ENCODE measurements around the gene TXNDC8.

TXNDC8 gene

GRCh38 chr9:110346325-110346724, 8.7 kb upstream of the TXNDC8 start:
- H3K27ac ChIP-seq (ENCODE audit: low read length) = no peak overlapping the region
- H3K4me3 ChIP-seq (ENCODE audit: low read length) = no peak overlapping the region
- no peaks in the 10 kb centered on the region for H3K36me3 ChIP-seq (ENCODE audit: control insufficient read depth, insufficient read depth, low read length)
- no peaks in the 10 kb centered on the region for H3K27me3 ChIP-seq (ENCODE audit: control insufficient read depth, insufficient read depth, low read length)
- no peaks in the 10 kb centered on the region for H3K4me1 ChIP-seq (ENCODE audit: control insufficient read depth, insufficient read depth, low read length)
- no CpG with 5 or more reads among the region's 3 CpGs for WGBS (ENCODE audit: insufficient coverage, insufficient read length)
- no peaks in the 10 kb centered on the region for H3K9me3 ChIP-seq (ENCODE audit: control insufficient read depth, insufficient read depth, low read length)
- no peak for DNase-seq (ENCODE audit: low read depth, low spot score)

GRCh38 chr9:110344821-110345220, 7.2 kb upstream of the TXNDC8 start:
- Histone ChIP-seq H3K27ac (ENCODE audit: low read length) (no peak overlapping the region), H3K4me1 (ENCODE audit: control insufficient read depth, insufficient read depth, low read length) (no peaks in the 10 kb centered on the region), H3K9me3 (ENCODE audit: control insufficient read depth, insufficient read depth, low read length) (no peaks in the 10 kb centered on the region), H3K36me3 (ENCODE audit: control insufficient read depth, insufficient read depth, low read length) (no peaks in the 10 kb centered on the region), H3K27me3 (ENCODE audit: control insufficient read depth, insufficient read depth, low read length) (no peaks in the 10 kb centered on the region), H3K4me3 (ENCODE audit: low read length) (no peak overlapping the region)
- no peak for DNase-seq (ENCODE audit: low read depth, low spot score)
- 100% methylated on average over 2 of the region's 6 CpGs for WGBS (ENCODE audit: insufficient coverage, insufficient read length)

- Histone ChIP-seq H3K36me3 (ENCODE audit: control insufficient read depth, insufficient read depth, low read length) (no peaks in the 10 kb centered on the region), H3K4me1 (ENCODE audit: control insufficient read depth, insufficient read depth, low read length) (no peaks in the 10 kb centered on the region), H3K4me3 (ENCODE audit: low read length) (no peak overlapping the region), H3K9me3 (ENCODE audit: control insufficient read depth, insufficient read depth, low read length) (no peaks in the 10 kb centered on the region), H3K27ac (ENCODE audit: low read length) (no peak overlapping the region), H3K27me3 (ENCODE audit: control insufficient read depth, insufficient read depth, low read length) (no peaks in the 10 kb centered on the region)
- WGBS (ENCODE audit: insufficient coverage, insufficient read length) = no CpG with 5 or more reads among the region's 5 CpGs
- DNase-seq (ENCODE audit: low read depth, low spot score) = no peak
These were observed 5.9 kb upstream of the TXNDC8 start for GRCh38 chr9:110343551-110343950.

GRCh38 chr9:110340306-110340705, 2.6 kb upstream of the TXNDC8 start:
- DNase-seq (ENCODE audit: low read depth, low spot score) = peak; percentile 7

GRCh38 chr9:110338143-110338542, 480 bp upstream of the TXNDC8 start:
- DNase-seq (ENCODE audit: low read depth, low spot score) = no peak
- no peak overlapping the region for H3K4me3 ChIP-seq (ENCODE audit: low read length)
- no peaks in the 10 kb centered on the region for H3K4me1 ChIP-seq (ENCODE audit: control insufficient read depth, insufficient read depth, low read length)
- no peaks in the 10 kb centered on the region for H3K27me3 ChIP-seq (ENCODE audit: control insufficient read depth, insufficient read depth, low read length)
- no peaks in the 10 kb centered on the region for H3K9me3 ChIP-seq (ENCODE audit: control insufficient read depth, insufficient read depth, low read length)
- WGBS (ENCODE audit: insufficient coverage, insufficient read length) = no CpG with 5 or more reads among the region's 1 CpG
- H3K36me3 ChIP-seq (ENCODE audit: control insufficient read depth, insufficient read depth, low read length) = no peaks in the 10 kb centered on the region
- no peak overlapping the region for H3K27ac ChIP-seq (ENCODE audit: low read length)

More at GRCh38 chr9:110340306-110340705, 2.6 kb upstream of the TXNDC8 start:
- WGBS (ENCODE audit: insufficient coverage, insufficient read length) = no CpG with 5 or more reads among the region's 2 CpGs
- Histone ChIP-seq H3K4me3 (ENCODE audit: low read length) (no peak overlapping the region), H3K4me1 (ENCODE audit: control insufficient read depth, insufficient read depth, low read length) (no peaks in the 10 kb centered on the region), H3K27ac (ENCODE audit: low read length) (no peak overlapping the region), H3K36me3 (ENCODE audit: control insufficient read depth, insufficient read depth, low read length) (no peaks in the 10 kb centered on the region), H3K27me3 (ENCODE audit: control insufficient read depth, insufficient read depth, low read length) (no peaks in the 10 kb centered on the region), H3K9me3 (ENCODE audit: control insufficient read depth, insufficient read depth, low read length) (no peaks in the 10 kb centered on the region)

GRCh38 chr9:110336363-110336762, 1.3 kb downstream of the TXNDC8 start:
- H3K9me3 ChIP-seq (ENCODE audit: control insufficient read depth, insufficient read depth, low read length) = no peaks in the 10 kb centered on the region
- no peaks in the 10 kb centered on the region for H3K27me3 ChIP-seq (ENCODE audit: control insufficient read depth, insufficient read depth, low read length)
- no CpG with 5 or more reads among the region's 1 CpG for WGBS (ENCODE audit: insufficient coverage, insufficient read length)
- H3K27ac ChIP-seq (ENCODE audit: low read length) = no peak overlapping the region
- H3K36me3 ChIP-seq (ENCODE audit: control insufficient read depth, insufficient read depth, low read length) = no peaks in the 10 kb centered on the region
- no peaks in the 10 kb centered on the region for H3K4me1 ChIP-seq (ENCODE audit: control insufficient read depth, insufficient read depth, low read length)
- DNase-seq (ENCODE audit: low read depth, low spot score) = no peak
- no peak overlapping the region for H3K4me3 ChIP-seq (ENCODE audit: low read length)

- H3K4me3 ChIP-seq (ENCODE audit: low read length) = no peak overlapping the region
- H3K4me1 ChIP-seq (ENCODE audit: control insufficient read depth, insufficient read depth, low read length) = no peaks in the 10 kb centered on the region
- H3K36me3 ChIP-seq (ENCODE audit: control insufficient read depth, insufficient read depth, low read length) = no peaks in the 10 kb centered on the region
- no peaks in the 10 kb centered on the region for H3K9me3 ChIP-seq (ENCODE audit: control insufficient read depth, insufficient read depth, low read length)
- DNase-seq (ENCODE audit: low read depth, low spot score) = no peak
- H3K27me3 ChIP-seq (ENCODE audit: control insufficient read depth, insufficient read depth, low read length) = no peaks in the 10 kb centered on the region
- H3K27ac ChIP-seq (ENCODE audit: low read length) = no peak overlapping the region
These were observed 2.8 kb downstream of the TXNDC8 start for GRCh38 chr9:110334871-110335270.

GRCh38 chr9:110334183-110334582, 3.5 kb downstream of the TXNDC8 start:
- Histone ChIP-seq H3K4me3 (ENCODE audit: low read length) (no peak overlapping the region), H3K27ac (ENCODE audit: low read length) (no peak overlapping the region)
- no CpG with 5 or more reads among the region's 4 CpGs for WGBS (ENCODE audit: insufficient coverage, insufficient read length)

GRCh38 chr9:110332766-110333165, 4.9 kb downstream of the TXNDC8 start:
- no peaks in the 10 kb centered on the region for H3K36me3 ChIP-seq (ENCODE audit: control insufficient read depth, insufficient read depth, low read length)
- no CpG with 5 or more reads among the region's 3 CpGs for WGBS (ENCODE audit: insufficient coverage, insufficient read length)
- no peaks in the 10 kb centered on the region for H3K27me3 ChIP-seq (ENCODE audit: control insufficient read depth, insufficient read depth, low read length)
- no peak for DNase-seq (ENCODE audit: low read depth, low spot score)
- no peaks in the 10 kb centered on the region for H3K9me3 ChIP-seq (ENCODE audit: control insufficient read depth, insufficient read depth, low read length)
- H3K27ac ChIP-seq (ENCODE audit: low read length) = no peak overlapping the region
- H3K4me3 ChIP-seq (ENCODE audit: low read length) = no peak overlapping the region
- H3K4me1 ChIP-seq (ENCODE audit: control insufficient read depth, insufficient read depth, low read length) = no peaks in the 10 kb centered on the region

More at GRCh38 chr9:110334183-110334582, 3.5 kb downstream of the TXNDC8 start:
- Histone ChIP-seq H3K27me3 (ENCODE audit: control insufficient read depth, insufficient read depth, low read length) (no peaks in the 10 kb centered on the region), H3K9me3 (ENCODE audit: control insufficient read depth, insufficient read depth, low read length) (no peaks in the 10 kb centered on the region), H3K36me3 (ENCODE audit: control insufficient read depth, insufficient read depth, low read length) (no peaks in the 10 kb centered on the region), H3K4me1 (ENCODE audit: control insufficient read depth, insufficient read depth, low read length) (no peaks in the 10 kb centered on the region)
- no peak for DNase-seq (ENCODE audit: low read depth, low spot score)

- H3K9me3 ChIP-seq (ENCODE audit: control insufficient read depth, insufficient read depth, low read length) = no peaks in the 10 kb centered on the region
- no peaks in the 10 kb centered on the region for H3K36me3 ChIP-seq (ENCODE audit: control insufficient read depth, insufficient read depth, low read length)
- DNase-seq (ENCODE audit: low read depth, low spot score) = no peak
- no peak overlapping the region for H3K27ac ChIP-seq (ENCODE audit: low read length)
- H3K27me3 ChIP-seq (ENCODE audit: control insufficient read depth, insufficient read depth, low read length) = no peaks in the 10 kb centered on the region
- no peak overlapping the region for H3K4me3 ChIP-seq (ENCODE audit: low read length)
- 100% methylated on average over 1 of the region's 1 CpG for WGBS (ENCODE audit: insufficient coverage, insufficient read length)
- H3K4me1 ChIP-seq (ENCODE audit: control insufficient read depth, insufficient read depth, low read length) = no peaks in the 10 kb centered on the region
These were observed 7.1 kb downstream of the TXNDC8 start for GRCh38 chr9:110330484-110331105.

GRCh38 chr9:110329639-110330230, 7.9 kb downstream of the TXNDC8 start:
- DNase-seq (ENCODE audit: low read depth, low spot score) = no peak
- Histone ChIP-seq H3K27me3 (ENCODE audit: control insufficient read depth, insufficient read depth, low read length) (no peaks in the 10 kb centered on the region), H3K4me1 (ENCODE audit: control insufficient read depth, insufficient read depth, low read length) (no peaks in the 10 kb centered on the region), H3K27ac (ENCODE audit: low read length) (no peak overlapping the region), H3K4me3 (ENCODE audit: low read length) (no peak overlapping the region), H3K36me3 (ENCODE audit: control insufficient read depth, insufficient read depth, low read length) (no peaks in the 10 kb centered on the region), H3K9me3 (ENCODE audit: control insufficient read depth, insufficient read depth, low read length) (no peaks in the 10 kb centered on the region)
- no CpG with 5 or more reads among the region's 5 CpGs for WGBS (ENCODE audit: insufficient coverage, insufficient read length)
